ENCODE results near the gene BTC.
"Not testable (repeated sequence)": the region's sequence is repeated elsewhere in the genome, so short reads cannot be mapped to it uniquely, and the experiment has no call there.

BTC gene, protein sequence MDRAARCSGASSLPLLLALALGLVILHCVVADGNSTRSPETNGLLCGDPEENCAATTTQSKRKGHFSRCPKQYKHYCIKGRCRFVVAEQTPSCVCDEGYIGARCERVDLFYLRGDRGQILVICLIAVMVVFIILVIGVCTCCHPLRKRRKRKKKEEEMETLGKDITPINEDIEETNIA

DNA sequence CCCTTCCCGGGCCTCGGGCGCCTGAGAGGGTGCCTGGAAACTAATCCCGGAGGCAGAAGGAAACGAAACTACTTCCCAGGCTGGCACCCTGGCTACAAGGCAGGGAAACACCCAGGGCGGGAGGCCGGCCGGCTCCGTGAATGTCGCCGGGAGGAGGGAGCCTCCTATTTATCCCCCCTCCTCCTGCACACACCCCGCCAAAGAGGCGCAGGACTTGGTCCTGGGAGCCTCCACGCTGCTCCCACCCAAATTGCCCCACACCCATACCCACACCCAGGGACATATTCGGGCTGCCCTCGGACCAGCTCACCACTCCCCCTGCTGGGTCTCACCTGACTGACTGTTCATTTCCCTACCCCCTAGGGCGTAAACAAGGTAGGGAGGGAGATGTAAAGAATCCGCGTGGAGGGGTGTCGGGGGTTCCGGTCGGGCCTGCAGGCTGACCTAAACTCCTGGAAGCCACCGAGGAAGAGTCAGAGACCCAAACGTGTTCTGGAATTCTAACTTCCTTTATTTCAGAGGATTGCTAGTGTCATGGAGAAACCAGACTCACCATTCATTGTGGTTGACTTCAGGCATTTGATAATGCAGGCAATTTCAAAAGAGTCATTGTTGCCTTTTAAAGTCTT is at the start of gene BTC:
TSS of gene BTC (minus strand) at position 142 of the 629 bp plus-strand sequence. CDS start 198 bp downstream, outside the sequence.
- H3K27ac Mint-ChIP-seq: no peak within 1 kb of the TSS
- H3K27me3 Mint-ChIP-seq: peaks cover 56% of the 10 kb centered on the region
- H3K36me3 Mint-ChIP-seq (ENCODE audit: low read depth): no peaks in the 10 kb centered on the region
- no peak for DNase-seq
- no peaks in the 10 kb centered on the region for H3K9me3 Mint-ChIP-seq
- H3K4me1 Mint-ChIP-seq (ENCODE audit: low read depth): peaks cover 4% of the 10 kb centered on the region
- peak within 1 kb of the TSS; percentile 48 for H3K4me3 Mint-ChIP-seq

GRCh38 chr4:74840936-74841509 is 46.7 kb upstream of the BTC start:
- DNase-seq: no peak
- H3K27ac Mint-ChIP-seq: no peak overlapping the region
- H3K4me3 Mint-ChIP-seq: no peak overlapping the region
- H3K36me3 Mint-ChIP-seq (ENCODE audit: low read depth): no peaks in the 10 kb centered on the region
- no peaks in the 10 kb centered on the region for H3K9me3 Mint-ChIP-seq
- no peaks in the 10 kb centered on the region for H3K4me1 Mint-ChIP-seq (ENCODE audit: low read depth)
- peaks cover 3% of the 10 kb centered on the region for H3K27me3 Mint-ChIP-seq

DNA sequence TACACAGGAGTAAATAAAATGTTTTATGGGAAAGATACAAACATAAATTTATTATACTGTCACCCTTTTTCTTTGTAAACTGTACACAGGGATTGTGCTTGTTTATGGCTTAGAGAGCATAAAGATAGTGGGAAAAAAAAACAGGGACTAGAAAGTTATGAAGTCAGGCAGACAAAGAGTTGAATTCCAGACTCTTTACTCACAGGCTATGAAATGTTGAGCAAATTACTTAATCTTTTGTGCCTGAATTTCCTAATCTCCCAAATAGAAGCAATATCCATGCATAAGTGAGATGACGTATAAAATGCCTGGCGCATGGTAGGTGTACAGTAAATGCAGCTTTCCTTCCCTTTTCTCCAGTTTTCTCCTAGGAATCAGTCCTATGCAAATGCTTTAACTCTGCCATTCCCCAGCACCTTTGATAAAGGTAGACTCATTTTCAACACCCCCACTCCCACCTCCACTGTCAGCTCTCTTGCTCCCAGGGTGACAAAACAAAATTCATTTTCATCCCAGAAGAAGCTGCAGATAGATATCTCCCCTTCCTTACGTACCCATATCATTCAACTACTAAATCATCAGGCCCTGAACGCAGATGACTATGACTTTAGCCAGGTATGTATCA is 44.5 kb upstream of the BTC start:
- Mint-ChIP-seq H3K4me1 (ENCODE audit: low read depth) (no peaks in the 10 kb centered on the region), H3K36me3 (ENCODE audit: low read depth) (no peaks in the 10 kb centered on the region), H3K27me3 (no peaks in the 10 kb centered on the region), H3K27ac (no peak overlapping the region), H3K9me3 (no peaks in the 10 kb centered on the region), H3K4me3 (no peak overlapping the region)
- DNase-seq: no peak

DNA sequence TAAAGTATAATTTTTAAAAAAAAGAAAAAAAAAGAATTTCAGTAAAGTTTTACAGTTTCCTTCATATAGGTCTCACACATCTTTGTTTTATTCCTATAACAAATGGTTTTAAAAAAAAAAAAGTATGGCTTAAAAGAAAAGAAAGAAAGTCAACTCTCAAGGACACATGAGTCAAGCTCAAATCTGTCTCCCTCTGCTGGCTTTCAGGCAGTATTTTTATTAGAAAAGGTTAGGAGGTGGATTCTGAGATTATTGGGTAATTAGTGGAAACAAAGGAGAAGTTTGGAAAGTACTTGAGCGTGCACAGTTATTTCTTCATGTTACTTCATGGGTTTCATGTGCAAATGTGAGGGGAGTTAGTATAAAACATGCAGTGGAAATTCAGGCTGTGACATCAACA is 36.6 kb upstream of the BTC start:
- Mint-ChIP-seq H3K36me3 (ENCODE audit: low read depth) (no peaks in the 10 kb centered on the region), H3K9me3 (peaks cover 19% of the 10 kb centered on the region), H3K4me3 (no peak overlapping the region), H3K4me1 (ENCODE audit: low read depth) (no peaks in the 10 kb centered on the region), H3K27ac (no peak overlapping the region), H3K27me3 (no peaks in the 10 kb centered on the region)
- DNase-seq: no peak

DNA sequence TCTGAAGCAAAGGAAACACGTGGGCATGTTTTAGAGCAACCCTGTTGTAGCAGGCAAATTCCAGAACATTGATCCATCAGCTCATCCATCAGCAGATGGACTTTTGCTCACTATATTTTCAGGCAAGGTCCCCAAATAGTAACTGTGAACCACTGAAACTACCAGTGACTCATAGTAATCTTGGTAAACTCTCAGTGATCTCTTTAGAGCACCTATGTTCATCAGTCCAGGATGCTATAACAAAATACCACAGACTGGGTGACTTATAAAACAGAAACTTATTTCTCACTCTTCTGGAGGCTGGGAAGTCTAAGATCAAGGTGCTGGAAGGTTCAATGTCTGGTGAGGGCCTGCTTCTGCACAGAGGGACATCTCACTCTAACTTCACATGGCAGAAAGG is 28.9 kb upstream of the BTC start:
- Mint-ChIP-seq H3K27ac (no peak overlapping the region), H3K4me1 (ENCODE audit: low read depth) (no peaks in the 10 kb centered on the region), H3K27me3 (no peaks in the 10 kb centered on the region), H3K9me3 (peaks cover 1% of the 10 kb centered on the region), H3K36me3 (ENCODE audit: low read depth) (no peaks in the 10 kb centered on the region), H3K4me3 (no peak overlapping the region)
- no peak for DNase-seq

DNA sequence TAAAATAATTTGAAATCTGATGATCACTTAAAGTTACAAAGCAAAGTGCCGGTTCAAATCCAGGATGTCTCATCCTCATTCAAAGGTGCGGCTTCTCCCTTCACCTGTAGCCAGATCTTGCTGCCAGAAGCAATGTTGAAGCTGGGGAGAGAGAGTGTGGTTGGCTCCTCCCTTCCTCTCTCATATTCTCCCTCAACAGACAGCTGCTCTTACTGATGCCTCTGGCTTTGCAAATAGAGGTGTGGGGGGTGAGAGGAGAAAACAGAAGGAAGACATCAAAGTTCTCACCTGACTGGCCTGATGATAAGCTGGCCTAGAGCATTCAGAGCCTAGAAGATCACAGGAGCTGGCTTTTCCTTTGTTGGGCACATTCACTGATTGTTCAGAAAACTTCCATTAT is 28.3 kb upstream of the BTC start:
- Mint-ChIP-seq H3K27ac (no peak overlapping the region), H3K4me3 (no peak overlapping the region), H3K36me3 (ENCODE audit: low read depth) (no peaks in the 10 kb centered on the region), H3K9me3 (no peaks in the 10 kb centered on the region), H3K4me1 (ENCODE audit: low read depth) (no peaks in the 10 kb centered on the region), H3K27me3 (no peaks in the 10 kb centered on the region)
- no peak for DNase-seq

DNA sequence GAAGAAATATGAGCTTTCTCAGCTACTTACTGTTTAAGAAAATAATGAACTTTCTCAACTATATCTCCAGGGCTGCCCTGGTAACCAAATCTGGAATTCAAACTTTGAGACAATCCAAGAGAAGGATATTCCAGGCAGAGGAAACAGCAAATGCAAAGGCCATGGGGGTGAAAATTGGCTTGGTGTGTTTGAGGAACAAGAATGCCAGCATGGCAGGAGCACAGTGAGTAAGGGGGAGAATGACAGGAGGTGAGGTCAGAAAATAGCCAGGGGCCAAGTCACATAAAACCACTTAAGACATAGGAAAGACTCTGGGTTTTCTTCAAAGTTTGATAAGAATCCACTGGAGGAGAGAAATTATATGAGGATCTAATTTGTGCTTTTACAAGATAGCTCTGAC is 27.2 kb upstream of the BTC start:
- Mint-ChIP-seq H3K27me3 (no peaks in the 10 kb centered on the region), H3K4me1 (ENCODE audit: low read depth) (no peaks in the 10 kb centered on the region), H3K36me3 (ENCODE audit: low read depth) (no peaks in the 10 kb centered on the region), H3K27ac (no peak overlapping the region), H3K9me3 (no peaks in the 10 kb centered on the region), H3K4me3 (no peak overlapping the region)
- no peak for DNase-seq

DNA sequence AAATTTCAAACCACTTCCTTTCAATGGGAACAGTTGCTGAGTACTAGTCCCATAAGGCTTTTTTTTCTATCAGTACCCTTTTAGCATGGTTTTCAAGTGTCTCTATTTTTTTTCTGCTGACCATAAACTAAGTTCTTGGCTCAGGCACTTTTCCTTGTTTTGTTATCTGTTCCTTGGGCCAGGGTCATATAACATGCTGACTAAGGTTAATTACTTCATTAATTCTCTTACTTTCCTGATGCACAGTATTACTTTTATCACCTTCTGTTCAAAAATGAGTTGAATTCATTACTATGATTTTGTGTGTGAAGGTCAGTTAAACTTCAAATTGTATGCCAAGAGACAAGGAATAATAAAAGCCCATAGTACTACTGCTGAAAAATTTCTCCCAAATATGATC is 19.7 kb upstream of the BTC start:
- no peaks in the 10 kb centered on the region for H3K27me3 Mint-ChIP-seq
- no peak for DNase-seq
- H3K4me1 Mint-ChIP-seq (ENCODE audit: low read depth): no peaks in the 10 kb centered on the region
- no peaks in the 10 kb centered on the region for H3K36me3 Mint-ChIP-seq (ENCODE audit: low read depth)
- peaks cover 9% of the 10 kb centered on the region for H3K9me3 Mint-ChIP-seq
- no peak overlapping the region for H3K27ac Mint-ChIP-seq
- no peak overlapping the region for H3K4me3 Mint-ChIP-seq

- H3K9me3 Mint-ChIP-seq; DNase-seq; H3K27me3 Mint-ChIP-seq; H3K36me3 Mint-ChIP-seq (ENCODE audit: low read depth); H3K4me3 Mint-ChIP-seq; H3K27ac Mint-ChIP-seq; H3K4me1 Mint-ChIP-seq (ENCODE audit: low read depth): not testable (repeated sequence)
Observed at GRCh38 chr4:74812056-74812455, 17.7 kb upstream of the BTC start.

- Mint-ChIP-seq H3K4me3 (no peak overlapping the region), H3K27ac (no peak overlapping the region), H3K36me3 (ENCODE audit: low read depth) (no peaks in the 10 kb centered on the region), H3K4me1 (ENCODE audit: low read depth) (no peaks in the 10 kb centered on the region), H3K9me3 (no peaks in the 10 kb centered on the region), H3K27me3 (peaks cover 4% of the 10 kb centered on the region)
- DNase-seq: no peak
Observed at GRCh38 chr4:74805601-74806000, 11.3 kb upstream of the BTC start.

DNA sequence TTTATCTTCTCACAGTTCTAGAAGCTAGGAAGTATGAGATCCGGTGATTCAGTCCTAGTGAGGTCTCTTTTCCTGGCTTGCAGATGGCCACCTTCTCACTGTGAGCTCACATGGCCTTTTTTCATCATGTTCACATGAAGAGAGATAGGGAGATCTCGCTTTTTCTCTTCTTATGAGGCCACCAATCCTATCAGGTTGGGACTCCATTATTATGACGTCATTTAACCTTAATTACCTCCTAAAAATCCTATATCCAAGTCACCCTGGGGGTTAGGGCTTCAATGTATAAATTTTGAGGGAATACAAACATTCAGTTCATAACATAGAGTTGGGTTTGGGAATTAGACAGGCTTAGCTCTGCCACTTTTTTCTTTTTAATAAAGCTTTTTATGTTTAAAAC is 6.0 kb upstream of the BTC start:
- Mint-ChIP-seq H3K27me3 (peaks cover 19% of the 10 kb centered on the region), H3K9me3 (no peaks in the 10 kb centered on the region), H3K27ac (no peak overlapping the region), H3K4me1 (ENCODE audit: low read depth) (no peaks in the 10 kb centered on the region), H3K4me3 (no peak overlapping the region), H3K36me3 (ENCODE audit: low read depth) (no peaks in the 10 kb centered on the region)
- no peak for DNase-seq

DNA sequence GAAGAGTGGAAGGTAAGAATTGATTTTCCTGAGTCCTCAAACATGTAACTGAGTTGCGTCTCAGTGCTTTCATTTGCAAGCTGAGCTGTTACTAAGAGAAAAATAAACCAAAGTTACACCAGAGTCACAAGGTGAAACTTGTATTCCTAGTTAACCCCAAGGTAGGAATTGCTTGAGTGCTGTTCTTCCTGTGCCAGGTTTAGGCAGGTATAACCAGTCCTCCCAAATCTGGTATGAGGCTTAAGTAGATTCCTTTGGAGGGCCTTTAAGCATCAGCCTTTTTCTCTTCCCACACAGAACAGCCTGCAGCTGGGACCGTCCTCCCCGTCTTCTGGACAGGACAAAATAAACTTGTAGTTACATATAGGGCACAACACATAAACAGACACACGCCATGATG is 2.3 kb upstream of the BTC start:
- DNase-seq: no peak
- Mint-ChIP-seq H3K27ac (no peak overlapping the region), H3K9me3 (no peaks in the 10 kb centered on the region), H3K4me1 (ENCODE audit: low read depth) (peaks cover 4% of the 10 kb centered on the region), H3K4me3 (no peak overlapping the region), H3K36me3 (ENCODE audit: low read depth) (no peaks in the 10 kb centered on the region), H3K27me3 (peaks cover 54% of the 10 kb centered on the region)

DNA sequence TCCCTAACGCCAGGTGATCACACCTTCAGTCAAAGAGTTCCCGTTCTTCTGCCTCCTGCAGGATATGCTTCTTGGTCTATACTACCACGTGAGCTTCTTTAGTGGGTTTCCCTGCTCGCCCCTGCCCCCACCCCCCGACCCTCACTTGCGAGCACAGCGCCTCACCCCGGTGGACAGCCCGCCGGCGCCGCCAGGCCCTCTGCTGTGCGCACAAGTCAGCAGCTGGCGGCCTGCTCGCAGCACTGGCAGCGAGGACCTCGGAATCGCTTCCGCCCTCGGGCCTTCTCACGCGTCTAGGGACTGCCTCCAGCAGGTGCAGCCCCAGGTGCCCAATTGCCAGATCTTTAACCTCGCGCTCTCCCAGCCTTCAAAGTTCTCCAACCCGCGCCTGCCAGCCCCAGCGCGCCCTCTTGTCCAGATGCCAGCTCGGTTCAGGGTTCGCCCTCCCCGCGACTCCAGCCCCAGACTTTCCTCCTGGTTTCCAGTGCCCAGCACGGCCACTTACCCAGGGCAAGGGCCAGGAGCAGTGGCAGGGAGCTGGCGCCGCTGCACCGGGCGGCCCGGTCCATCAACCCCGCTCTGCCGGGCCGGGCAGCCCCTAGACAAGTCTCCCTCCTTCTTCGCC is 454 bp downstream of the BTC start:
- Mint-ChIP-seq H3K27me3 (peaks cover 56% of the 10 kb centered on the region), H3K27ac (no peak overlapping the region), H3K4me3 (peak overlapping the region; percentile 48), H3K4me1 (ENCODE audit: low read depth) (peaks cover 4% of the 10 kb centered on the region), H3K36me3 (ENCODE audit: low read depth) (no peaks in the 10 kb centered on the region), H3K9me3 (no peaks in the 10 kb centered on the region)
- no peak for DNase-seq

- Mint-ChIP-seq H3K9me3 (no peaks in the 10 kb centered on the region), H3K36me3 (ENCODE audit: low read depth) (no peaks in the 10 kb centered on the region), H3K27me3 (peaks cover 41% of the 10 kb centered on the region), H3K4me1 (ENCODE audit: low read depth) (peaks cover 4% of the 10 kb centered on the region), H3K4me3 (no peak overlapping the region), H3K27ac (no peak overlapping the region)
- DNase-seq: no peak
Observed at GRCh38 chr4:74790652-74791051, 3.7 kb downstream of the BTC start.

DNA sequence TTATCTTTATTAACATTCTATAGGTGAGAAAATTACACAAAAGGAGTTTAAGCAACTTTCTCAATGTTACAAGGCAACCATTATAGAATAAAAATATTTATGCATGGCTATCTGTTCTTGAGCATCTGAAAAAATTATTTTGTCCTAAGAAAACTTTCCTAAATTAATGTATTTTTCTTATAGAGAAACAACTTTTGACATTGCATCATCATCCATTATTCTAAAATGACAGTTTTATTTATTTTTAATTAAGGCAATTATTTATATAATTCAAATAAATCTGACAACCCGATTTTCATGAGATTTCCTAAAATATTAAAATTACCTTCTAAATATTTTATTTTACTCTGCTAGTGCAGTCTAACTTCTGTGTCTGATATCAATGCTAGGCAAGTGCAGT is 4.8 kb downstream of the BTC start:
- peaks cover 4% of the 10 kb centered on the region for H3K4me1 Mint-ChIP-seq (ENCODE audit: low read depth)
- no peaks in the 10 kb centered on the region for H3K9me3 Mint-ChIP-seq
- no peak for DNase-seq
- no peak overlapping the region for H3K4me3 Mint-ChIP-seq
- peaks cover 29% of the 10 kb centered on the region for H3K27me3 Mint-ChIP-seq
- no peaks in the 10 kb centered on the region for H3K36me3 Mint-ChIP-seq (ENCODE audit: low read depth)
- no peak overlapping the region for H3K27ac Mint-ChIP-seq
